HG02610 (cell line): Measurements from ENCODE around the gene LRR1.
"Not testable (repeated sequence)": the region's sequence is repeated elsewhere in the genome, so short reads cannot be mapped to it uniquely, and the experiment has no call there.

Experiments
- ATAC-seq: cut with Tn5 transposase; IDR thresholded peaks from one replicate; pipeline ENCODE4 v1.9.1; 2021; ENCODE audit warnings: mild to moderate bottlenecking, moderate library complexity; ENCODE audit not compliant: unreplicated experiment

LRR1 gene

DNA sequence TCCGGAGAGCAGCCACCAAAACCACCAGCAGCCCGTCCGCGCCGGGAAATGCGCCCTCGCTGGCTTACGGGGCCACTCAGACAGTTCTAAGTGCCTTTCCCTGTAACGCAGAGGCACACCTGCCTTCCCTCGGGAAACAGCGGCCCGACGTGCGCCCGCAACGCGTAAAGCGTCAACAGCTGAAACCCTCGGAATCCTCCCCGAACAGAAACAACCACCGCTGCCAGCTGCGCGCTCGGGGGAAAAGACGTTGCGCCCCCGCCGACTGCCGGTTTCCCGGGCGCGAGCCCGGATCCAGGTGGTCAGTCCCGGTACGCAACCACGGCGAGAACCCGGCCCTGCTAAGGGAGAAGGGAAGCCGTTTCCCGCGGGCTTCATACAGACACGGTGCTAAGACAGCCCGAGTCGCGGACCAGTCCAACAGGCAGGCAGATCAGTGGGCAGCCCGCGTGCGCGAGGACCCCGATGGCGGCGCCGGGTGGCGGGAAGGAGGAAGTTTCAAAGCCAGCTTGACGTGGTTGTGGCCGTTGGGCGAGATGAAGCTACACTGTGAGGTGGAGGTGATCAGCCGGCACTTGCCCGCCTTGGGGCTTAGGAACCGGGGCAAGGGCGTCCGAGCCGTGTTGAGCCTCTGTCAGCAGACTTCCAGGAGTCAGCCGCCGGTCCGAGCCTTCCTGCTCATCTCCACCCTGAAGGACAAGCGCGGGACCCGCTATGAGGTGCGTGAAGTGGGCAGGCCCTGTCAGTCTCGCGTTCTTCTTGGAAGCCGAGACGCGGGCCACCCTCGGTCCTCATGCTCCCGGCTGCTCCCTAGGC lies at the start of gene LRR1:
Gene LRR1, plus strand, starts transcription at position 456 of the 816 bp plus-strand sequence. Its CDS starts 81 bp downstream, at position 537.
- peak; percentile 49 for ATAC-seq

- ATAC-seq = no peak
Observed at GRCh38 chr14:49549446-49549845, 49.3 kb upstream of the LRR1 start.

DNA sequence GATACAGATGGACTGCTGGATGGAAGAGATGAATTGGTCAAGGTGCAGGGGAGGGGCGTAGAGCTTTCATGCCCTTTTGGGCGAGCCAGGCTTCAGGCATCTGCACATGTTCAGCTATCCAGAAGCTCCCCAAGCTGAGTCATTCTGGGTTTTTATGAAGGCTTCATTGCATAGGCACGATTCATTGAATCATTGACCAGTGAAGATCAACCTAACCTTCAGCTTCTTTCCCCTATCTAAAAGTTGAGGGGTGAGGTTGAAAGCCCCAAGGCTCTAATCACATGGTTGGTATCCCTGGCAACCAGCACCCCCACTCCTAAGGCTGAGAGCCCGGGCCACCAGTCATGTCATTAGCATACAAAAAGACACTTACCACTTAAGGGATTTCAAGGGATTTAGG lies 48.9 kb upstream of the LRR1 start:
- ATAC-seq = no peak

GRCh38 chr14:49550286-49551184 lies 48.2 kb upstream of the LRR1 start:
- ATAC-seq = no peak

DNA sequence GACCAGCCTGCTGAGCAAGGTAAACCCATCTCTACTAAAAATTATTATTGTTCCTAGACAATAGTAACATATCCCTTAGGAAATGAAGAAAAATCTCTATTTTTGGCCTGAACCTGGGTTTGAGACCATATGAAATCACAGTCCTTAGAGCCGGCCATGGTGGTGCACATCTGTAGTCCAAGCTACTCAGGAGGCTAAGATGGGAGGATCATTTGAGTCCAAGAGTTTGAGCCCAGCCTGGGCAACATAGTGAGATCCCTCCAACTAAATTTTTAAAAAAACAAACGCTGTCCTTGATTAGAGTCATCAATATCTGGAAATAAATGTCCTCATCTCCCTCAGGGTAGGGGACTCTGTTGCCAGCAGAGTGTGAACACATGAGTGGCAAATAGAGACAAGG lies 47.2 kb upstream of the LRR1 start:
- ATAC-seq = no peak

DNA sequence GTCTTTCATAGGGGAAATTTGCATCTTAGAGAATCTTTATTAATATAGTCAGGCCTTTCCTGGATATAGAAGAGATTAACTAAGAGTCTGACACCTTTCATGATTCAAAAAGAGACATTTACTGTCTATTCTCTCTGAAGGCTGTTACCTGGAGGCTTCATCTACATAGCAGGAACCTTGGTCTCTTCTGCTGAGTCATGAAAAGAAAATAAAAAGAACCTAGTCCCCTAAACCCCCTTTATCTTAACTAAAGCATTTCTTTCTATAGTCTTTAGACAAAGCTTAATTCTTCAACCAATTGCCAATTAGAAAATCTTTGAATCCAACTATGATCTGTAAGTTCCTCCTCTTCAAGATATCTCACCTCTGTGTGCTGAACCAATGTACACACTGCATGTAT lies 45.6 kb upstream of the LRR1 start:
- ATAC-seq = no peak

GRCh38 chr14:49553892-49554291 lies 44.8 kb upstream of the LRR1 start:
- ATAC-seq = no peak

DNA sequence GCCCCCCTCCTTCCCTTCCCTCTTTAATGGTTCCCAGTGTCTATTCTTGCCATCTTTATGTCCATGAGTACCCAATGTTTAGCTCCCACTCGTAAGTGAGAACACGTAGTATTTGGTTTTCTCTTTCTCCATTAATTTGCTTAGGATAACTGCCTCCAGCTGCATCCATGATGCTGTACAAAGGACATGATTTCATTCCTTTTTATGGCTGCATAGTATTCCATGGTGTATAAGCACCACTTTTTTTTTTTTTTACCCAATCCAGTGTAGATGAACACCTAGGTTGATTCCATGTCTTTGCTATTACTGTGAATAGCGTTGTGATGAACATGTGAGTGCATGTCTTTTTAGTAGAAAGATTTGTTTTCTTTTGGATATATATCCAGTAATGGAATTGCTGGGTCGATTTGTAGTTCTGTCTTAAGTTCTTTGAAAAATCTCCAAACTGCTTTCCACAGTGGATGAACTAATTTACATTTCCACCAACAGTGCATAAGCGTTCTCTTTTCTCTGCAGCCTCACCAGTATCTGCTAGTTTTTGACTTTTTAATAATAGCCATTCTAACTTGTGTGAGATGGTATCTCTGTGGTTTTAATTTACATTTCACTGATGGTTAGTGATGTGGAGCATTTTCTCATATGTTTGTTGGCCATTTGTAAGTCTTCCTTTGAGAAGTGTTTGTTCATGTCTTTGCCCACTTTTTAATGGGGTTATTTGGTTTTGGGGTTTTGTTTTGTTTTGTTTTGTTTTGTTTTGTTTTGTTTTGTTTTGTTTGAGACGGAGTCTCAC lies 38.6 kb upstream of the LRR1 start:
- no peak for ATAC-seq

DNA sequence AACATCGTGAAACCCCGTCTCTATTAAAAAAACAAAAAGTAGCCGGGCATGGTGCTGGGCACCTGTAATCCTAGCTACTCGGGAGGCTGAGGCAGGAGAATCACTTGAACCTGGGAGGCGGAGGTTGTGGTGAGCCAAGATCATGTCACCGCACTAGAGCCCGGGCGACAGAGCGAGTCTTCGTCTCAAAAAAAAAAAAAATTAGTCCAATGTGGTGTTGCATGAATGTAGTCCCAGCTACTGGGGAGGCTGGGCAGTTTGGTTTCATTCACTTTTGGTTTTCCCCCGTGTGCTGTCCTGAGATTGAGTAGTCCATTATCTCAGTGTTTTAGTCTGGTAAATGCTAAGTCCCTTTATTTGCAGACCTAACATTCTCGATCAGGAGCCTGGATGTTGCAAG lies 32.0 kb upstream of the LRR1 start:
- no peak for ATAC-seq

- no peak for ATAC-seq
Observed at GRCh38 chr14:49569281-49569680, 29.5 kb upstream of the LRR1 start.

DNA sequence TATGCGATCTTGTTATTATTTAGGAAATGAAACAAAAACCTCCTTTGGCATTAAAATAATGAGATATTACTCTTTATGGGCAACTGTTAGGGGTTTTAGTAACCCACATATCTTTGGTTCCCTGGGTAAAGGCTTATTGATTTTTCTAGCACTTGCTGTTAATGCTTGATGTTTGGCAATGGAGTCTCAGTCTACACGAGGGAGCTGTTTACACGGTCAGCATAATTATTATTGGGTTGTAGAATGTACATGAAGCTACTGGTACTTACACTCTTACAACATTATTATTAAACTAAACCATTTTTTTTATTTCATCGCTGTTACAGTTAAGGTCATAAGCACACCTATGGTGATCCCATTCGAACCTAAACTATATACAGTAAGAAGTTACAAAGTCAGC lies 24.7 kb upstream of the LRR1 start:
- ATAC-seq = no peak

- no peak for ATAC-seq
Observed at GRCh38 chr14:49578141-49578540, 20.6 kb upstream of the LRR1 start.

- ATAC-seq = no peak
Observed at GRCh38 chr14:49579841-49580240, 18.9 kb upstream of the LRR1 start.

GRCh38 chr14:49581209-49582112 lies 17.3 kb upstream of the LRR1 start:
- ATAC-seq = no peak

DNA sequence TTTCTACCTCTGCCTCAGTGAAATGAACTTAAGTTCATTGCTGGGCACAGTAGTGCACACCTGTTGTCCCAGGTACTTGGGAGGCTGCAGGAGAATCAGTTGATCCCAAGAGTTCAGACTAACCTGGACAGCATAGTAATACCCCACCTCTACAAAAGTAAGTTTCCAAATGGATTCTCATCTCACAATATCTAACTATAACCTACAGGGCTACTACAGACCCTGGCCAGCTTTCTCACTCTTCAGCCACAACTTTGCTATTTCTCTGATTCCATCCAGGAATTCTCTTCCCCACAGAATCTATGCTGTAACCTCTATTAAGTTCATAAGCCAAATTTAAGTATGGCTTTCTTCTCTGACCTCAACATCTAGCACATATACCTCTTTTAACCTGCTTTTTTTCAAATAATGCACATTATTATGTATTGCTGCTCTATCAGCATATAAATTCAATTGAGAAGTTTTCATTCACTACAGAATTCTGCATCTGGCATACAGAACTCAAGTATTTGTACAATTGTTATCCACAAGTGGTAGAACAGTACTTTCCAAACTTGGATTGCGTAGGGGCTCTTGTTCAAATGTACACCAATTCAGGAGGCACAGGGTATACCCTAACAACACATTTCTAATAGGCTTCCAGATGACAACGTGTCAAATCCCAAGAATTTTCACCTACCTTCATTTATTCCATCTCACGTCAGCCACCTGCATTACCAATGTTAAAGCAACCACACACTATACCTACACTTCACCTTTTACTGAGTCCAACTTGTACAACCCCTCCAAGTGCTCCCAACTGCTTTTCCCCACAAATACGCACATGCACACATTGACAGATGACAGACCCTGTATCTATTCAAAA lies 16.4 kb upstream of the LRR1 start:
- no peak for ATAC-seq

DNA sequence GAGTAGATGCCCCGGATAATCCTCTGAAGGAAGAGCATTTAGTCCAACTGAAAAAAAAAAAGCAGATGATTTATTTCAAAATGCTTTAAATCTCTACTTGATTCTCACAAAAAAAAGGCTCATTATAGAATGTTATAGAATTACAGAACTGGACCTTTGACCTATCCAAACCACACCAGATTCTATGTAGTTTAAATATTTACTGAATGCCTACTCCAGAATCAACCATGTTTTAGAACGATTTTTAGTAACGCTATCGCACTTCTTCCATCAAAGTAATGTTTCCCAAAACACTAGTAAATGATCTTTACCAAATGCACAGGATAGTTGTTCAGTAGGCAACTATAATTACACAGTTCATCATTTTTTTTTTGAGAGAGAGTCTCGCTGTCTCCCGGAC lies 15.1 kb upstream of the LRR1 start:
- no peak for ATAC-seq

DNA sequence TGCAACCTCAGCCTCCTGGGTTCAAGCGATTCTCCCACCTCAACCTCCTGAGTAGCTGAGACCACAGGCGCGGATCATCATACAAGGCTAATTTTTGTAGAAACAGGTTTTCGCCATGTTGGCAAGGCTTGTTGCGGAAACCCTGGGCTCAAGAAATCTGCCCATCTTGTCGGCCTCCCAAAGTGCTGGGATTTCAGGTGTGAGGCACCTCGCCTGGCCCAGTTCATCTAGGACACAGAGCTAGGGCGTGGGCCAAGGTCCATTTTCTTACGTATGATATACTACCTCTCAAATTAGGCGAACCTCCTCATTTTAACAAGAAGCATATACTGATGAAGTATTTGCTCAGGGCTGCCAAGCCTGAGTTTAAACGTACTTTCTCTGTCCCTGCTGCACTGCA lies 14.7 kb upstream of the LRR1 start:
- no peak for ATAC-seq

DNA sequence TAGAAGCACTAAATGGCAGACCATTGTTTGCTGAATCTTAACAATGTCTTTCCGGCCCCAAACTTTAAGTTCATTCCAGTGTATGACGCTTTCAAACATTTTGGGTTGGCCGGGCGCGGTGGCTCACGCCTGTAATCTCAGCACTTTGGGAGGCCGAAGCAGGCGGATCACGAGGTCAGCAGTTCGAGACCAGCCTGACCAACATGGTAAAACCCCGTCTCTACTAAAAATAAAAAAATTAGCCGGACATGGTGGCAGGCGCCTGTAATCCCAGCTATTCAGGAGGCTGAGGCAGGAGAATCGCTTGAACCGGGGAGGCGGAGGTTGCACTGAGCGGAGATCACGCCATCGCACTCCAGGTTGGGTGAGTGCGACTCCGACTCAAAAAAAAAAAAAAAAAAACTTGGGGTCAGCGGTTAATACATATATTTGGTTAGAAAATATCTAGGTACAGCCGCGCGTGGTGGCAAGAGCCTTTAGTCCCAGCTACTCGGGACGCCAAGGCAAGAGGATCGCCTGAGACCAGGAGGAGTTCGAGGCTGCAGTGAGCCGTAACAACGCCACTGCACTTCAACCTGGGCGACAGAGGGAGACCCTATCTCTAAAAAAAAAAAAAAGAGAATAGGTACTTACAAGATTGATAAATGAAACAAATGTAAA lies 13.6 kb upstream of the LRR1 start:
- ATAC-seq = not testable (repeated sequence)
